IMR-90 (cell line): ENCODE data around the gene ZNF280A.

Source experiments
- BHLHE40 ChIP-seq: fragments of 150-350 bp; IDR thresholded peaks from 2 replicates; pipeline ENCODE4 v1.6.1; 2016; ENCODE audit warnings: mild to moderate bottlenecking, low read depth, low read length
- FOS ChIP-seq: fragments of 150-350 bp; IDR thresholded peaks from 2 replicates; pipeline ENCODE4 v1.6.1; 2016; ENCODE audit warnings: low read depth, low read length
- MAFK ChIP-seq: IDR thresholded peaks from 2 replicates; pipeline ENCODE4 v1.6.1; 2012; ENCODE audit warnings: low read depth, low read length, improper control_type of control experiment
- POLR2A ChIP-seq: IDR thresholded peaks from 2 replicates; pipeline ENCODE4 v1.6.1; 2012; ENCODE audit warnings: mild to moderate bottlenecking, low read depth, low read length
- RAD21 ChIP-seq: IDR thresholded peaks from 2 replicates; pipeline ENCODE4 v1.6.1; 2012; ENCODE audit warnings: low read length, improper control_type of control experiment
- RCOR1 ChIP-seq: IDR thresholded peaks from 2 replicates; pipeline ENCODE4 v1.6.1; 2012; ENCODE audit warnings: mild to moderate bottlenecking, low read length, improper control_type of control experiment; ENCODE audit not compliant: insufficient replicate concordance
- RFX5 ChIP-seq: IDR thresholded peaks from 2 replicates; pipeline ENCODE4 v1.8.0; 2012; ENCODE audit warnings: low read depth, mild to moderate bottlenecking, low read length, moderate library complexity
- USF2 ChIP-seq: fragments of 150-350 bp; IDR thresholded peaks from 2 replicates; pipeline ENCODE4 v1.6.1; 2017; ENCODE audit warnings: mild to moderate bottlenecking, antibody characterized with exemption, low read length, low read depth
- TF ChIP-seq, protein P1 (sequence below): conservative IDR thresholded peaks from 2 replicates; pipeline ENCODE4 v1.5.1; 2012; ENCODE audit warnings: mild to moderate bottlenecking, low read depth, low read length, improper control_type of control experiment

DNA sequence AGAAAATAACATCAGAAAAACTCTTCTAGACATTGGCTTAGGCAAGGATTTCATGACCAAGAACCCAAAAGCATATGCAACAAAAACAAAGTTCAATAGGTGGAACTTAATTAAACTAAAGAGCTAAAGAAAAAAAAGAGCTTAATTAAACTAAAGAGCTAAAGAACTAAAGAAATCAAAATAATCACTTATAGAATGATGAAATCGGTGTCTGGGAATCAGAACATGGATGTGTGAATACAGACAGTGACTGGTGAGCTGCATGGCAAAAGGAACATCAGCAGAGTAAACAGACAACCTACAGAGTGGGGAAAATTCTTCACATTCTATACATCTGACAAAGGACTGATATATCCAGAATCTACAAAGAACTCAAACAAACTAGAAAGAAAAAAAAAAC, 53.0 kb downstream of the ZNF280A start:
- TF ChIP-seq, protein P1, sequence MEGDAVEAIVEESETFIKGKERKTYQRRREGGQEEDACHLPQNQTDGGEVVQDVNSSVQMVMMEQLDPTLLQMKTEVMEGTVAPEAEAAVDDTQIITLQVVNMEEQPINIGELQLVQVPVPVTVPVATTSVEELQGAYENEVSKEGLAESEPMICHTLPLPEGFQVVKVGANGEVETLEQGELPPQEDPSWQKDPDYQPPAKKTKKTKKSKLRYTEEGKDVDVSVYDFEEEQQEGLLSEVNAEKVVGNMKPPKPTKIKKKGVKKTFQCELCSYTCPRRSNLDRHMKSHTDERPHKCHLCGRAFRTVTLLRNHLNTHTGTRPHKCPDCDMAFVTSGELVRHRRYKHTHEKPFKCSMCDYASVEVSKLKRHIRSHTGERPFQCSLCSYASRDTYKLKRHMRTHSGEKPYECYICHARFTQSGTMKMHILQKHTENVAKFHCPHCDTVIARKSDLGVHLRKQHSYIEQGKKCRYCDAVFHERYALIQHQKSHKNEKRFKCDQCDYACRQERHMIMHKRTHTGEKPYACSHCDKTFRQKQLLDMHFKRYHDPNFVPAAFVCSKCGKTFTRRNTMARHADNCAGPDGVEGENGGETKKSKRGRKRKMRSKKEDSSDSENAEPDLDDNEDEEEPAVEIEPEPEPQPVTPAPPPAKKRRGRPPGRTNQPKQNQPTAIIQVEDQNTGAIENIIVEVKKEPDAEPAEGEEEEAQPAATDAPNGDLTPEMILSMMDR = no peak
- no peak for TF ChIP-seq RCOR1
- no peak for TF ChIP-seq FOS
- no peak for TF ChIP-seq BHLHE40
- TF ChIP-seq RFX5 = no peak
- no peak for TF ChIP-seq RAD21
- no peak for TF ChIP-seq POLR2A
- no peak for TF ChIP-seq USF2
- TF ChIP-seq MAFK = no peak
